Measurements from ENCODE around the gene AKAP1.

AKAP1 gene

GRCh38 chr17:57130708-57131461, 45.8 kb downstream of the AKAP1 start:
- peak; percentile 70 to 82 for DNase-seq (ENCODE audit: low read depth in 2 of 2)

GRCh38 chr17:57132663-57133062, 47.6 kb downstream of the AKAP1 start:
- DNase-seq (ENCODE audit: low read depth in 2 of 2): no peak

- DNase-seq (ENCODE audit: low read depth in 2 of 2): no peak
Observed at GRCh38 chr17:57133486-57133885, 48.4 kb downstream of the AKAP1 start.

GRCh38 chr17:57135026-57135788, 50.2 kb downstream of the AKAP1 start:
- no peak for DNase-seq (ENCODE audit: low read depth in 2 of 2)

- DNase-seq (ENCODE audit: low read depth in 2 of 2): no peak
Observed at GRCh38 chr17:57135789-57136291, 50.8 kb downstream of the AKAP1 start.

GRCh38 chr17:57136355-57136754, 51.3 kb downstream of the AKAP1 start:
- no peak for DNase-seq (ENCODE audit: low read depth in 2 of 2)

- DNase-seq (ENCODE audit: low read depth in 2 of 2): no peak
Observed at GRCh38 chr17:57138030-57138911, 53.2 kb downstream of the AKAP1 start.

- DNase-seq (ENCODE audit: low read depth in 2 of 2): no peak
Observed at GRCh38 chr17:57138956-57139576, 54.0 kb downstream of the AKAP1 start.

- no peak for DNase-seq (ENCODE audit: low read depth in 2 of 2)
Observed at GRCh38 chr17:57140316-57140715, 55.3 kb downstream of the AKAP1 start.

GRCh38 chr17:57142925-57143324, 57.9 kb downstream of the AKAP1 start:
- DNase-seq (ENCODE audit: low read depth in 2 of 2): no peak

- no peak for DNase-seq (ENCODE audit: low read depth in 2 of 2)
Observed at GRCh38 chr17:57143361-57143760, 58.3 kb downstream of the AKAP1 start.

GRCh38 chr17:57143919-57144318, 58.9 kb downstream of the AKAP1 start:
- DNase-seq (ENCODE audit: low read depth in 2 of 2): no peak

- no peak for DNase-seq (ENCODE audit: low read depth in 2 of 2)
Observed at GRCh38 chr17:57144567-57144966, 59.5 kb downstream of the AKAP1 start.

GRCh38 chr17:57145347-57145746, 60.3 kb downstream of the AKAP1 start:
- no peak for DNase-seq (ENCODE audit: low read depth in 2 of 2)

GRCh38 chr17:57146273-57146672, 61.2 kb downstream of the AKAP1 start:
- no peak for DNase-seq (ENCODE audit: low read depth in 2 of 2)

- DNase-seq (ENCODE audit: low read depth in 2 of 2): no peak
Observed at GRCh38 chr17:57151798-57152197, 66.8 kb downstream of the AKAP1 start.

- DNase-seq (ENCODE audit: low read depth in 2 of 2): no peak
Observed at GRCh38 chr17:57152967-57153528, 68.0 kb downstream of the AKAP1 start.

- DNase-seq (ENCODE audit: low read depth in 2 of 2): no peak
Observed at GRCh38 chr17:57154921-57155320, 69.9 kb downstream of the AKAP1 start.

GRCh38 chr17:57158325-57158724, 73.3 kb downstream of the AKAP1 start:
- no peak for DNase-seq (ENCODE audit: low read depth in 2 of 2)

GRCh38 chr17:57158795-57159194, 73.7 kb downstream of the AKAP1 start:
- DNase-seq (ENCODE audit: low read depth in 2 of 2): no peak

GRCh38 chr17:57160624-57161023, 75.6 kb downstream of the AKAP1 start:
- no peak for DNase-seq (ENCODE audit: low read depth in 2 of 2)
